IMR-90 (cell line): ENCODE measurements around the gene NOS2.

ENCODE experiments used
- BHLHE40 ChIP-seq: fragments of 150-350 bp; IDR thresholded peaks from 2 replicates; pipeline ENCODE4 v1.6.1; 2016; ENCODE audit warnings: mild to moderate bottlenecking, low read depth, low read length
- CEBPB ChIP-seq: IDR thresholded peaks from 2 replicates; pipeline ENCODE4 v1.6.1; 2012; ENCODE audit warnings: low read depth, low read length, improper control_type of control experiment
- CHD1 ChIP-seq: IDR thresholded peaks from 2 replicates; pipeline ENCODE4 v1.6.1; 2012; ENCODE audit warnings: low read depth, low read length, improper control_type of control experiment
- MAZ ChIP-seq: IDR thresholded peaks from 2 replicates; pipeline ENCODE4 v1.6.1; 2012; ENCODE audit warnings: low read depth, mild to moderate bottlenecking, low read length, improper control_type of control experiment, moderate library complexity, borderline replicate concordance
- MXI1 ChIP-seq: IDR thresholded peaks from 2 replicates; pipeline ENCODE4 v1.6.1; 2012; ENCODE audit warnings: low read depth, mild to moderate bottlenecking, low read length, moderate library complexity, borderline replicate concordance
- NFE2L2 ChIP-seq: fragments of 150-350 bp; IDR thresholded peaks from 2 replicates; pipeline ENCODE4 v1.6.1; 2016; ENCODE audit warnings: low read depth, mild to moderate bottlenecking, low read length
- POLR2A ChIP-seq: IDR thresholded peaks from 2 replicates; pipeline ENCODE4 v1.6.1; 2012; ENCODE audit warnings: mild to moderate bottlenecking, low read depth, low read length
- RAD21 ChIP-seq: IDR thresholded peaks from 2 replicates; pipeline ENCODE4 v1.6.1; 2012; ENCODE audit warnings: low read length, improper control_type of control experiment
- RCOR1 ChIP-seq: IDR thresholded peaks from 2 replicates; pipeline ENCODE4 v1.6.1; 2012; ENCODE audit warnings: mild to moderate bottlenecking, low read length, improper control_type of control experiment; ENCODE audit not compliant: insufficient replicate concordance
- RFX5 ChIP-seq: IDR thresholded peaks from 2 replicates; pipeline ENCODE4 v1.8.0; 2012; ENCODE audit warnings: low read depth, mild to moderate bottlenecking, low read length, moderate library complexity
- SMC3 ChIP-seq: fragments of 150-350 bp; IDR thresholded peaks from 2 replicates; pipeline ENCODE4 v1.6.1; 2016; ENCODE audit warnings: low read depth, mild to moderate bottlenecking, antibody characterized with exemption, low read length, moderate library complexity
- TF ChIP-seq, protein P1 (sequence below): conservative IDR thresholded peaks from 2 replicates; pipeline ENCODE4 v1.5.1; 2012; ENCODE audit warnings: mild to moderate bottlenecking, low read depth, low read length, improper control_type of control experiment

DNA sequence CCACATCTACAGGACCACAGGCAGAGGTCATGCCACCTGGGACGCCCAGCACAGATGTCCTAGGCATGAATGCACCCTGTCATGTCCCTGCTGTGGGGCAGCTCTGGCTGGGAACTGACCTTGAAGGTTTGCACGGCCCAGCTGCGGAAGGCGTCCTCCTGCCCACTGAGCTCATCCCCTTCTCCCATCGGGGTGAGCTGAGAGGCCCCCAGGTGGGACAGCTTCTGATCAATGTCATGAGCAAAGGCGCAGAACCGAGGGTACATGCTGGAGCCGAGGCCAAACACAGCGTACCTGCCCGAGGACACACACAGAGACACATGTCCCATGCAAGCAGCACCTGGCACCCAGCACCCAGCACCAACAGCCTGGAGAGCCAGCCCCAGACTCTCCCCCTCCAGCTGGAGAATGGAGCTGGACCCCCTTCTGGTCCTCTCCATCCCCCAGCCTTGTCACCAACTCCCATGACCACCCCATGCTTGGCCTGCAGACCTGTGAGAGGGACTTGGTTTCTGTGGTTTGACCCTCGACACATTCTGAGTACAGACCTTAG, 31.4 kb downstream of the NOS2 start:
- no peak for TF ChIP-seq NFE2L2
- TF ChIP-seq, protein P1, sequence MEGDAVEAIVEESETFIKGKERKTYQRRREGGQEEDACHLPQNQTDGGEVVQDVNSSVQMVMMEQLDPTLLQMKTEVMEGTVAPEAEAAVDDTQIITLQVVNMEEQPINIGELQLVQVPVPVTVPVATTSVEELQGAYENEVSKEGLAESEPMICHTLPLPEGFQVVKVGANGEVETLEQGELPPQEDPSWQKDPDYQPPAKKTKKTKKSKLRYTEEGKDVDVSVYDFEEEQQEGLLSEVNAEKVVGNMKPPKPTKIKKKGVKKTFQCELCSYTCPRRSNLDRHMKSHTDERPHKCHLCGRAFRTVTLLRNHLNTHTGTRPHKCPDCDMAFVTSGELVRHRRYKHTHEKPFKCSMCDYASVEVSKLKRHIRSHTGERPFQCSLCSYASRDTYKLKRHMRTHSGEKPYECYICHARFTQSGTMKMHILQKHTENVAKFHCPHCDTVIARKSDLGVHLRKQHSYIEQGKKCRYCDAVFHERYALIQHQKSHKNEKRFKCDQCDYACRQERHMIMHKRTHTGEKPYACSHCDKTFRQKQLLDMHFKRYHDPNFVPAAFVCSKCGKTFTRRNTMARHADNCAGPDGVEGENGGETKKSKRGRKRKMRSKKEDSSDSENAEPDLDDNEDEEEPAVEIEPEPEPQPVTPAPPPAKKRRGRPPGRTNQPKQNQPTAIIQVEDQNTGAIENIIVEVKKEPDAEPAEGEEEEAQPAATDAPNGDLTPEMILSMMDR: no peak
- no peak for TF ChIP-seq MXI1
- TF ChIP-seq POLR2A: no peak
- TF ChIP-seq MAZ: no peak
- no peak for TF ChIP-seq RFX5
- TF ChIP-seq RAD21: no peak
- no peak for TF ChIP-seq RCOR1
- no peak for TF ChIP-seq CHD1
- TF ChIP-seq CEBPB: no peak
- no peak for TF ChIP-seq BHLHE40
- no peak for TF ChIP-seq SMC3
